GM04503 (cell line): ENCODE data around the gene MTUS2.
"Not testable (repeated sequence)": the region's sequence is repeated elsewhere in the genome, so short reads cannot be mapped to it uniquely, and the experiment has no call there.

Experiments
- DNase-seq: peaks from one replicate; pipeline ENCODE4 v3.0.0-alpha.2; 2012; ENCODE audit warnings: low read depth

The MTUS2 gene

DNA sequence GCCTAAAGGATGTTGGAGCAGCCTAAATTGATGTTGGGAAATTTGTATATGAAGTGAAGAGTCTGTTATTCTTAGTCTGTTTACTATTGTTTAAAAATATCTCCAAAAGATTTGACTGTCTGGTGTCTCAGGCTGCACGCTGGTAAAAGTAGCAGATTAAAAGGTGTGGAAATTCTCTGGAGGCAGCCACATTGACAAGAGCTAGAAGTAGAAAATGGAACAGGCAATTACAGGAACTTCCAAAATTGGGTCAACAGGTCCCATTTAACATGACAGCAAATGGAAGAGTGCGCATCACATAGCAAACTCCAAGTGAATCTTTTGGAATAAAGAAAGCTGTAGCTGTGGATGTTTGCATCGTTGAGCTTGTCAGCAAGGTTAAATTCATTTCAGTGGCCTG is 138.3 kb downstream of the MTUS2 start:
- DNase-seq, result no peak

DNA sequence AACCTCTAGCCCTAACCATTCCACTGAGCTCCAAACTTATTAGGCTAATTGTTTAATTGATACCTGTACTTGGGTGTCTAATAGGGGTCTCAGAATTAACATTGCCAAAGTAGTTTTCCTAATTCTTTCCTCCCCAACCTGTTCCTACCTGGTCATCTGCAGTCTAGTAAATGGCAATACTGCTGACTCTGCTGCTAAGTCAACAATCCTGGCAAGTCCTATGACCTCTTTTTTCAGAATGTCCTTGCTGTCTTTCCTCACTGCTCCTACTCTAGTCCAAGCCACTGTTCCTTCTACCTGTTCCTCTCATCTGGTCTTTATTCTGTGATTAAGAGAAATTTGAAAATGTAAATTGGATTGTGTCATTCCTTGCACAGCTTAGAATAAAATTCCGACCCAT is 143.9 kb downstream of the MTUS2 start:
- no peak for DNase-seq

DNA sequence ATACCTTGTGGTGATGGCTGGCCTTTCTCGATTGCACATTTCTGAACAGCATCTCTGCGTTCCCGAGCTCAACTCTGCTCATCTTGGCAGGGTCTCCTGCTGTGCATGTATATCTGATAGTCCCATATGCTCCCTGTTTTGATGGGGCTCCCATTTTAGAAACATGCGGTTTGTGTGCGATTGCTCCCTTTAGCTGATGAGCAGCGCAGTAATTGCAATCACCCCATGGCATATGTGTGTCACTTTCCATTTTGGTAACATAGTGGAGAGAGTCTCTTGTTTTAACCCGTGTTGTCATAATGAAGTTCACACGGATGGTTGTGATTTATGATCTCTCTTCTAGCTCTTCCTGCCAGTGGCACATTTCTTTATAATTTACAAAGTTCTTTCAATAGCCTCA is 144.7 kb downstream of the MTUS2 start:
- DNase-seq, result no peak

DNA sequence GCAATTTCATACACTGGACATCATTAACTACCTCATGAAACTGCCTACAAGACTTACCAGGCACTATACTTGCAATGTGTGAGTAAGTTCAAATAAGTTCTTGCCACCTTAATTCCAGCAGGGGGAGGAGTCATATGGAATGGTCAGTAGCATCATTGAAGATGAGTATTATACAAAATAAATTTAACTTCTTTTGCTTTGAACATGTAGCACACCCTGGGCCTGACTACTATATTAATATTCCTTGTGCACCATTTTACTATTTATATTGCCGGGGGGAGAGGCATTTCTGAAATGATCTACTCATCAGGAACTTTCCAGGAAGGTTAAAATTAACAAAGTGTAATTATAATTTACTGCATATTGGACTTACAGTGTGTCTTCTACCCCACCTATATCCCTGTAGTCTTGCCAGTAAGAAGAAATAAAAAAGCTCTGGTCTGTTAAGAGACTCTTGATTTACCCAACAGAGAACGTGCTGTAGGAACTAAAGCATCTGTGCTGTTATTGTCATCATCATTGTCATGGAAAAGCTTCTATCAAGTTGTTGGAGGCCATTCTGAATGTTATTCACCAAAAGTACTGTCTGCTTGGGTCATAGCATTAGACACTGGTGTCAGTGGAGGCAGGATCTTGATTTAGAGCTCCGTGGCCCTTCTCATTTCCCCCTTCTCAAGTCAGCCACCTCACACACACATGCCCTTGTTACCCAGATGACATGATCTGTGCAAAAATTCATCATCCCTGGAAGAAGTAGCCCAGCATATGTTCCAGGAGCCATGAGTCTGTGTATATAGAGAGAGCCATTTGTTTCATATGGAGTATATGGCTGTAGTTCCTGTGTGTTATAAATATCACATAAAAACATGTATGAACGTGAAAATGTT is 147.1 kb downstream of the MTUS2 start:
- DNase-seq, result no peak

DNA sequence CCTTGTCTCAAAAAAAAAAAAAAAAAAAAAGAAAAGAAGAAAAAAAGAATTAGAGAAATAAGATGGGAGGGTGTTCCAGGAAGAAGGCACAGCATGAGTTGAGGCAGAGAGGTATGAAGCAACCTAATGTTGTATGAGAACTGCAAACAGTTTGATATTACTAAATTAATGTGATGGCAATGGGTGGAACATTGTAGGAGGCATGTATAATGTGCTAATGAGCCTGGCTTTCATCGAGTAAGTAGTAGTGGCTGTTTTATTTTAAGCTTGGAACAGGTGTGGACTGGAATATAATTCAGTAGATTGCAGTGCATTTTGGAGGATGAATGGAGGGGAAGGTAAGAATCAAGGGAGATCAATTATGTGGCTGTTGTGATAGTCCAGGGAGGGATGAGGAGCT is 156.1 kb downstream of the MTUS2 start:
- DNase-seq, result no peak

DNA sequence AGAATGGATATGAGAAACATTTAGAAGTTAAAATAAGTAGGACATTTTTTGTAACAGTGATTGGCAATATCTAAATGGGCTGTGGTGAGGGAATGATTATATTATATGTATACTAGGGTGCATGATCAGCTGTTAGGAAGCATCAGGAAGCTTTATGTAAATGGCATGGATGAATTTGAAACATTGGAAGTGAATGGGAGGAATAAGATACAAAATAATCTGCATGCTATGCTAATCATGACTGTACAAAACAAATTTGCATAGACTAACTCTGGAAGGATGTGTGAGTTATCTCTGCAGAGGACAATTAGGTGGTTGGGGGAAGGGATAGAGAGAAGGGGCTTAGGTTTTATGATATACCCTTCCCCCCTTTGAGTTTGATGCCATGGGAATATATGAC is 156.5 kb downstream of the MTUS2 start:
- no peak for DNase-seq

DNA sequence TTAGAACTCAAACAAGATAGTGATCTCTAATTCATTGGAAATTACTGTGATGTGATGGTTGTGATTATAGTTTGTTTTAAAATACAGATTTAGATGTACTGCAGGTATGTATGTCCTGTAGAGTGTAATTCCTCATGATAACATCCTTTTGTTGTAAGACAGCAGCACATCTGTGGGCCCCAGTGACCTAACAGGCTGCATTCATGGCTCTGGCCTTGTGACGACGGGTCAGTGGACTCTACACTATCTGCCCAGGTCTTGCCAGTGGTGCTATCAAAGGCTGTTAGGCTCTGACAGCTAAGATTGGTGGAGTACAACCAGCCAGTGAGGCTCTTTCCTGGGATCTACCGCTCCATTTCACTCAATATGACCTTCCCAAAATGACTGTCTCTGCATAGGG is 158.4 kb downstream of the MTUS2 start:
- no peak for DNase-seq

DNA sequence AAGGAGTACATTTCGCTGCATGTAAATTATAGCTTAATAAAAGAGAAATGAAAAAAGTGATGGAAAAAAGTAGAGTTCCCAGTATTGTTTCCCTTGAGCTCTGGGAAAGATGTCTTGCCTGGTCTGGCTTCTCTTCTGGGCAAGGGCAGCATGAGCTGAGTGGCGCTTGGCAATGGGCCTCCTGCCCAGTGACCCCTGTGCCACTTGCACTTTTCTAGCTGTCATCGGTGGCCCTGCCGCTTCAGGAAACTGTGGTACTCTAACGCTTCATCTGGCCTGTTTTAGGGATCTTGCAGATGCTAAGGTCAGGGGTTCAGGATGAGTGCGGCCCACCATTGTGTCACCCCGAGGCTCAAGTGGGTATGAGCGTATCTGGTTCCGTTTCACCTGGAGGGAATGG is 161.4 kb downstream of the MTUS2 start:
- DNase-seq, result no peak

DNA sequence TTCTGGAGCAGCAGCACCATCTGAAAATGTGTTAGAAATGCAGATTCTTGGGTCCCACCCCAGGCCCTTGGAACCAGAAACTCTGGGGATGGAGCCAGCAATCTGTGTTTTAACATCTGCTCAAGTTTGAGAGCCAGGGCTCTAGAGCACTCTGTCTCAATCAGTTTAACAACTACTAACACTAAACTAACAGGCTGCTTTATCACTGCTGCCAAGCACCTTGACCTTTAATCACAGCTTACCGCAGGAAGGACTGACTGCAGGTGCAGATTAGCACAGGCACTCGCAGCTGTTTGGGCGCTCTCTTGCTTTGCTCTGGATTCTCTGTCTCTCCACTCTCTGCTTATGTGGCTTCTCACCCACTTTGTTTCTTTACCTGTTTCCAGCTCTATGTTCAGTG is 163.5 kb downstream of the MTUS2 start:
- DNase-seq, result no peak

DNA sequence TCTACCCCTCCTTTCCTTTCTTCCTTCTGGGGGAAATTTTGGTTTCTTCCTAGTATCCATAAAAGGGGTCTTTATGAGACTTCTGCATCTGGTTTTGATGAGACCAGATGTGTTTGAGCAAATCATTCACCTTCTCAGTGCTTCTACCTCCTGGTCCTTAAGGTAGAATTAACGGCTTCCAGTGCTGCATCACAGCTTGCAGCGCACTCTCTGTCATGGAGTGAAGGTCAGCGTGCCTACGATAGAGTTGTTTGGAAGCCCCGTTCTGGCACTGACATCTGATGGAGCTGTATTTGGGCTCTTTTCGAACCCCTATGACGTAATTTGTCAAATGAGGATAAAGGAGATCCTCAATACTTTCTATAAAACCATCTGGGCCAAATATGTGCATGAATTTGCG is 164.2 kb downstream of the MTUS2 start:
- DNase-seq, result no peak

DNA sequence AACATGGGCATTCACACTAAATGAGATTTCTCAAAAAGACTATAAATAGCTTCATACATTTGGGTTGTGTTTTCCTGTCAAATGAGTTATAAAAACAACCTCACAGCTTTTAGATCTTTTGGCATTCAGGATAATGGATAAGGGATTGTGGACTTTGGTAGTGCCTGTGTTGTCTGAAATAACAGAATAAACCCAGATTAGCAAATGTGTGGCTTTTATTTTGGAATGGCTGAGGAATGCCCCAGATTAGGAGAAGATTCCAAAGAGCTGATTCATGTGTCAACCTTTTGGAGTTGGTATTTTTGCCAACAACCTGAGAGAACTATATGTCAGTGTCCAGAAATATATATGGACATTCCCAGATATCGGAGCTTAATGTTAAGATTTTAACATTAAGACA is 164.7 kb downstream of the MTUS2 start:
- DNase-seq, result no peak

DNA sequence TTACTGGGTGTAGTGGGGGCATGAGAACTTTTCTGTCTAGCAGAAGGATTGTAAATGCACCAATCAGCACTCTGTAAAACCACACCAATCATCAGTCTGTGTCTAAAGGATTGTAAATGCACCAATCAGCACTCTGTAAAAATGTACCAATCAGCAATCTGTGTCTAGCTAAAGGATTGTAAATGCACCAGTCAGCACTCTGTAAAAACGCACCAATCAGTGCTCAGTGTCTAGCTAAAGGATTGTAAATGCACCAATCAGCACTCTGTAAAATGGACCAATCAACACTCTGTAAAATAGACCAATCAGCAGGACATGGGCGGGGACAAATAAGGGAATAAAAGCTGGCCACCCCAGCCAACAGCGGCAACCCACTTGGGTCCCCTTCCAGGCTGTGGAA is 170.2 kb downstream of the MTUS2 start:
- not testable (repeated sequence) for DNase-seq

DNA sequence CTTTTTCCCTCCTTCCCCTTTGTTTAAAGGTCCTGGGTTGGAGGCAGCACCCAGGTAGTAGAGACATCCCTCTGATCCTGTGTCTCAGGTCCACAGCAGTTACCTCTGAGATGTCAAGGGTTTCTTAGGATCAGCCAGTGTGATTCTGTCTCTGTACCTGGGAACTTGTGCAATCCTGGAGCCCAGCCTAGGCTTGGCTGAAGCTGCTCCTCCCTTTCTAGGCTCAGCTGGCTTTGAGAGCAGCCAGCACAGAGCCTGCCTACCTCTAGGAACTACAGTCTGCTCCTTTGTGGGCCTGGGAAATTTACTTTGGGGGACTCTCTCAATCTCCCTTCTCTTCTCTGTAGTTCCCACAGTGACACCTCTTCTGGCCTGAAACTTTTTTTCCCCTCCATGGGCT is 171.6 kb downstream of the MTUS2 start:
- no peak for DNase-seq

DNA sequence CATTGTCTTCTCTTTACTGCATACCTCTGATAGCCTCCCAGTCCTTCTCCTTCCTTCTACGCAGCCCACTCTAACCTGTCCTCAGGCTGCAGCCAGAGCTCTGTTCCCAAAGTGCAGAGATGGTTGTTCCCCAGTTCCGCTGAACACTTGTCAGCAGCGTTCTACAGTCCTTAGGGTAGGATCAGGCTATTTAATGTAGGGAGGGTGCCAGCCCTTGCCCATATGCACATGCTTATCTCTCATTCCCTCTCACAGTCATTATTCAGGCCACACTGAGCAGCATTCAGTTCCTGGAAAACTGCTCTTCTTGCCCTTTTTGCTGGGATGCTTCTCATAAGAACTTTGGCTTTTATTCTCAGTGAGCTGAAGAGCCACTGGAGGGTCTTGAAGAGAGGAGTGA is 180.7 kb downstream of the MTUS2 start:
- DNase-seq, result no peak

DNA sequence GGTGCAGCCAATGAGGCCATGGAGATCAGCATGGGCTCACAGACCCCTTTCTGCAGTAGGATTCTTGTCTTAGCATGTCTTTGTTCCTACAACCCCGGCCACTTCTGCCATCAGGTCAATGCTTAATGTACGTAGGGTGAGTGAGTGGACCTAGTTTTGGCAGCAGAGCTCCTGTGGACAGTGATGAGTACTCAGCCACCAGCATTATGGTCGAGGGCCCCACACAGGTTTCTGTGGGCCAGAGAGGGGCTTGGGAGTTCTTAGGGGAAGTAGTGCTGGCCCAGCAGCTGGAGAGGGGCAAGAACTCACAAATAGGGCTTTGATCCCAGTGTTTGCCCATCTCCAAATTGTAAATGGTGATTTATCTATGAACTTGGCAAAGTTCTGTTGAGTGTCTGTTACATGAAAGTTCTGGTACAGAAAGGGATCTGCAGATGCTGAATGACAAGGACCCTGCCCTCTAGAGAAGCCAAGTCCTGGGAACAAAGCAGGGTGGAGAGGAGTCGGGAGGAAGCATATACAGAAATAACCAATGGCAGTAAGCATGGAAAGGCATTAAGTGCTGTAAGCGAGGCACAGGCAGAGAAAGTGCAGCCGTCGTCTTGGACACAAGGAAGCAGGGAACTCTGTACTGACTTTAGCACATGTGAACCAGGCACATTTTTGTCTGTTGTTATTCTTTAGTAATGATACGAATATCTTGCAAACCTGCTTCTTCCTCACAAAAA is 185.1 kb downstream of the MTUS2 start:
- no peak for DNase-seq

DNA sequence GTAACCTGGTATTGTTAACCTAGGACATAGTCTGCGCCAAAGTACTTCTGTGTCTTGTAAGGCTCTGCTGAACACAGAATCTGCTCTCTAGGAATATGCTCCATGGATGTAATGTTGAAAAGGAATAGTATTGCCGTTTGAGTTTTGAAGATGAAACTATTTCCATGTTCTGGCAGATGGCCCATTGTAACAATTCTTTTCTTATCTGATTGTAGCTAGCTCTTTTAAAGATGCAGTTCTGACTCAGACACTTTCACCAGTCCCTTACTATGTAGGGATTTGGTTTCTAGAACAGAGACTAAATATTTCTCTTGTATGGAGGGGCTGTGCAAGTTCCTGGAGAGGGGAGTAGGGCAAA is 185.6 kb downstream of the MTUS2 start:
- no peak for DNase-seq

DNA sequence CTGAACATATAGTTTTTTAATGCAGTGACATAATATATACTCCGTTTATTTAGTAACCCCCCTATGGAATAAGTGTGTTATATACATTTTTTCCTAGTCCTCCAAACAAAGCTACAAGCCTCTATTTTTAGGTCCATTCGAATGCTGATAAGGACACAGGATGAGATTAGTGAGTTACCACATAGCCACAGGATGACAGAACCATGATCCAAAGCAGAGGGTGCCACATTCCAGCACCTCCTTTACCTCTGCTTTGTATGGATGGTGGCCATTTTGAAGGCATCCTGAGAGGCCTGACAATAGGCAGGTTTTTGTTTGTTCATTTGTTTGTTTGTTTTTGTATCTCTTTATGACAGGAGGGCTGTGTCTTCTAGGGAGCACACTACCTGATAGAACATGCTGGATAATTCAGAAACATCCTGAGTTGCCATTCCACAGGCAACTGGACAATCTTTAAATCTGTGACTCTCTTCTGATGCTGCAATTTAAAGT is 186.3 kb downstream of the MTUS2 start:
- DNase-seq, result no peak

DNA sequence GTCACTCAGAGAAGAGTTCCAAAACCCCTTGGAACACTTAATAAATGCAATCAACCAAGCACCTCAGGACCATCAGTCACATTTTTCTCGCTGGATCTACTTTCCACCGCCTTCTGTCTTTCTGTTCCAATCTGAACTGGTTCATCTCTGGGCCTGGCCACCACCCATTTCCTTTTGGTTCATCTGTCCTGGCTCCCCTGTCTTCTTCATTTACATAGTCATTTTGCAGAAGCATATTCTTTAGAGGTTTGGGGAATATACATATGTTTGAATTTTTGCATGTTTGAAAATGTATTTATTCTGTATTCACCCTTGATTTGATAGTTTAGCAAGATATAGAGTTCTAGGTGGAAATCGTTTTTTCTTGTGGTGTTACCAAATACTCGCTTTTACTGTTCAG is 188.2 kb downstream of the MTUS2 start:
- DNase-seq, result no peak

DNA sequence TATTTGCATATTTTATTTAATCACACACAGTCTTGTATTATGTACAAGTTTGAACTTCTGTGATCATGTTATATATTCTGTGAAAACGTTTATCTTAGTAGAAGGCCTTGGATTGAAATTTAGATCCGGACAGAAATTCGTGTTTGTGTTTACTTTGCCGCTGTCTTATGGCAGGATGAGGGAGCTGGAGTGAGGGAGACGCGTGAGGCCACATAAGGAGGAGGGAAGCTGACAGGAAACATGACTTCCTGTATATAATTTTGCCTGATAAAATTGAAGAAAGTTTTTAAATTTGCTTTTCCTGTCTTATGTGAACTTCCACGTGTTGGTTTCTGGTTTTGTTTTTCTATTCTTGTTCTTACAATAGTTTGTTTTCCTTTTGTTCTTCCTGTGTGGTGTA is 200.2 kb downstream of the MTUS2 start:
- DNase-seq, result no peak

DNA sequence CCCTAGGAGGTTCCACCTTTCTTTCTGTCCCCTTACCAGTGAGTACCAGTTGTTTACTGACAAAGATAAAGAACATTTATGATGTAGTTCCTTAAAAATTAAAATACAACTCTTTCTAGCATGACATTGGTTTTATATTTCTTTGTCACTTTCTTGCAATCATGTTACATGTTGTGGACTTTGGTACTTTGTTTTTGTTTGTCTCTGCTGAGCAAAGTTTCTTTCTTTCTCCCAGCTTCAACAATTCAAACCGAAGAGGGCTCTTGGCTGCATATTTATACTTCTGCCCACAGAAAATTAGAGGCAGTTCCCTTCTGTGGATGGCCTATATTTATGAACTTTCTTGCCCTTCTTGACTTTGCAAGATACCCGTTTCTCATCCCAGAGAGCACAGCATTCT is 201.2 kb downstream of the MTUS2 start:
- DNase-seq, result no peak

DNA sequence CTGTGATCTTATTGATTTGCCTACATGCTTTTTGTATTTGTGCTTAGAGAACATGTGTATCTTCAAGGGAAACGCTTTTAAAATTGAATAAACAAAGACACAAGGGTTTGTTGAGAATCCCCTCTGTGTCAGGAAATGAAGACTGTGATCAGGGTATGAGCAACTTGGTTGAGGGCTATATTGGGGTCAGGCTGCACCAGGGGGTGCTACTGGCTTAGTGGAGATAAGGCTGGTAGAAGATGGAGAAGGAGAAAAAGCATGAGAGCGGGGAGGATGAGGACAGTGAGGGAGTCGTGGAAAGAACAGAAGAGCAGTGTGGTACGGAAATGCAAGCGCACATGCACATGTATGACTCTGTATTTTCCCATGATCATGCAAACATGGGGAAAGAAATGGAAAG is 201.6 kb downstream of the MTUS2 start:
- DNase-seq, result no peak

DNA sequence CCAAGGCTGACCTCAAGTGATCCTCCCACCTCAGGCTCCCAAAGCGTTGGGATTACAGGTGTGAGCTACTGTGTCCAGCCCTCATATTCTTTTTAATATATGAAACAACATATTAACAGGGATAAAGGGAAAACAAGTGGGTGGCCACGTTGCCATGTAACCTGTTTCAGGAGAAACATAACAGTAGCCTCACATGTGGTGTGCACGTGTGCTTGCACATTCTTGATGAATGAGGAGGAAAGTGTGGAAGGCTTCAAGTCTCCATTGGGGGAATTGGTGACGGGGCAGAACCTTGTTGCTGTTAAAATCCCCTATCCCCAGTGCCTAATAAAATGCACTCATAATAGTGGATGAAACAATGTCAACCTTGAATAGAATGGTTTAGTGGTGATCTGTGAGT is 202.3 kb downstream of the MTUS2 start:
- no peak for DNase-seq

DNA sequence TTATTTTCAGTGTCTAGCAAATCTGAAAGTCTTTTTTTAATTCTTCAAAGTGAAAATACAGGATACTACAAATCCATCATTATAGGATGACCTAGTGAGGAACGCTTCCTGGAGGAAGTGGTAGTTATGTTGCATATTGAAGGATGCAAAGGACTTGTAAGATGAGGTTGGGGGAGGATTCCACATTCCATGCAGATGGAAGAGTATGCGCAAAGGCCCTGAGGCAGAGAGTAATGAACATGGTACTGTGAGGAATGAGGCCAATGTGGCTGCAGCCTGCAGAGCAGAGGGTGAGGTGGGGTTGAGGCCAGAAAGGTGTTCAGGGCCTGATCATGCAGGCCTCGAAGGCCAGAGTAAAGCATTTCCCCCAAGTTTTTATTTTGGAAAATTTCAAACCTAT is 202.8 kb downstream of the MTUS2 start:
- no peak for DNase-seq

DNA sequence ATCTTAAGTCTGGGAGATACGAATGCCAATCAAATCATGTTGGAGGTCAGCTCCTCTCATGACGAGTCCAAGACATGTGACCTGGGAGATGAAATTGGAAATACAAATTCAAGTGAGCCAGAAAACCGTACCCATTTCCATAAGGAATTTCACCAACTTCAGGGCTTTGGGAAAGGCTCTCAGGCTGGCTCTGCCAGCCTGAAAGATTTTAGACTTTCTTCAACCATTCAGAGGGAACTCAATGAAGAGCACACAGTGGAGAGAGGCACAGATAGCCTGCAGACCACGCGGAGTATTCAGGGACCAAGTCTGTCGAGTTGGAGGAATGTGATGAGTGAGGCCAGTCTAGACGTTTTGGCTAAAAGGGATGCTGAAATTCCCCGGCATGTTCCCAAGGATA is 204.6 kb downstream of the MTUS2 start:
- DNase-seq, result no peak
